ENCODE measurements around the gene EML1. TPM values are rescaled to one million over a fixed set of nuclear protein-coding genes. Genes with fewer than 3 reads are reported as not detected.

The EML1 gene
- total and polyA plus RNA-seq, 3 experiments from 2014 or later = 1.3 to 1.7 TPM; not detected in 1

- Histone ChIP-seq H3K27me3 (ENCODE audit: insufficient read depth, low read length, poor library complexity, severe bottlenecking) (no peaks in the 10 kb centered on the region), H3K4me1 (ENCODE audit: insufficient read depth, low read length) (no peaks in the 10 kb centered on the region), H3K36me3 (ENCODE audit: insufficient read depth, low read length) (no peaks in the 10 kb centered on the region), H3K27ac (ENCODE audit: low read depth, low read length) (no peak overlapping the region), H3K9me3 (ENCODE audit: low read length) (no peaks in the 10 kb centered on the region), H3K4me3 (ENCODE audit: low read length) (no peak overlapping the region)
- Mint-ChIP-seq H3K27me3 (peaks cover 23 to 39% of the 10 kb centered on the region in 2 donors), H3K4me3 (no peak overlapping the region), H3K4me1 (no peaks in the 10 kb centered on the region), H3K9me3 (peaks cover 1 to 9% (median 6%) of the 10 kb centered on the region in 5 donors), H3K36me3 (peaks cover 0 to 4% (median 0%) of the 10 kb centered on the region in 3 donors), H3K27ac (no peak overlapping the region)
- CTCF ChIA-PET = no interaction called here
- no peak for DNase-seq
- POLR2A ChIA-PET = no interaction called here
Measured at GRCh38 chr14:99852578-99852977, 59.4 kb downstream of the EML1 start.

- ChIA-PET CTCF (no interaction called here), POLR2A (no interaction called here)
- no peak for DNase-seq
- no peaks in the 10 kb centered on the region for H3K27me3 ChIP-seq (ENCODE audit: insufficient read depth, low read length, poor library complexity, severe bottlenecking)
- peak overlapping the region in 1 of 7 donors; percentile 27 for H3K4me3 Mint-ChIP-seq
- peaks cover 0 to 4% (median 0%) of the 10 kb centered on the region in 3 donors for H3K36me3 Mint-ChIP-seq
- H3K4me1 Mint-ChIP-seq = no peaks in the 10 kb centered on the region
- H3K27ac ChIP-seq (ENCODE audit: low read depth, low read length) = no peak overlapping the region
- H3K4me1 ChIP-seq (ENCODE audit: insufficient read depth, low read length) = no peaks in the 10 kb centered on the region
- H3K9me3 Mint-ChIP-seq = peaks cover 0 to 4% (median 0%) of the 10 kb centered on the region in 5 donors
- H3K9me3 ChIP-seq (ENCODE audit: low read length) = no peaks in the 10 kb centered on the region
- H3K27me3 Mint-ChIP-seq = peaks cover 20 to 42% of the 10 kb centered on the region in 2 donors
- H3K36me3 ChIP-seq (ENCODE audit: insufficient read depth, low read length) = no peaks in the 10 kb centered on the region
- H3K4me3 ChIP-seq (ENCODE audit: low read length) = no peak overlapping the region
- H3K27ac Mint-ChIP-seq = no peak overlapping the region
Measured at GRCh38 chr14:99853206-99853605, 60.0 kb downstream of the EML1 start.

GRCh38 chr14:99854831-99855230 lies 61.6 kb downstream of the EML1 start:
- Mint-ChIP-seq H3K9me3 (no peaks in the 10 kb centered on the region), H3K36me3 (no peaks in the 10 kb centered on the region), H3K4me3 (no peak overlapping the region), H3K27me3 (peaks cover 17 to 37% of the 10 kb centered on the region in 2 donors), H3K4me1 (no peaks in the 10 kb centered on the region), H3K27ac (no peak overlapping the region)
- DNase-seq = no peak
- Histone ChIP-seq H3K27me3 (ENCODE audit: insufficient read depth, low read length, poor library complexity, severe bottlenecking) (no peaks in the 10 kb centered on the region), H3K4me1 (ENCODE audit: insufficient read depth, low read length) (no peaks in the 10 kb centered on the region), H3K36me3 (ENCODE audit: insufficient read depth, low read length) (no peaks in the 10 kb centered on the region), H3K27ac (ENCODE audit: low read depth, low read length) (no peak overlapping the region), H3K9me3 (ENCODE audit: low read length) (no peaks in the 10 kb centered on the region), H3K4me3 (ENCODE audit: low read length) (no peak overlapping the region)
- CTCF ChIA-PET = no interaction called here
- POLR2A ChIA-PET = no interaction called here

GRCh38 chr14:99855271-99855670 lies 62.1 kb downstream of the EML1 start:
- no peaks in the 10 kb centered on the region for H3K36me3 Mint-ChIP-seq
- H3K4me3 Mint-ChIP-seq = no peak overlapping the region
- no peak for DNase-seq
- ChIA-PET POLR2A (no interaction called here), CTCF (no interaction called here)
- H3K27ac ChIP-seq (ENCODE audit: low read depth, low read length) = no peak overlapping the region
- no peaks in the 10 kb centered on the region for H3K4me1 Mint-ChIP-seq
- H3K4me3 ChIP-seq (ENCODE audit: low read length) = no peak overlapping the region
- H3K4me1 ChIP-seq (ENCODE audit: insufficient read depth, low read length) = no peaks in the 10 kb centered on the region
- no peaks in the 10 kb centered on the region for H3K9me3 Mint-ChIP-seq
- no peaks in the 10 kb centered on the region for H3K27me3 ChIP-seq (ENCODE audit: insufficient read depth, low read length, poor library complexity, severe bottlenecking)
- no peaks in the 10 kb centered on the region for H3K9me3 ChIP-seq (ENCODE audit: low read length)
- no peak overlapping the region for H3K27ac Mint-ChIP-seq
- peaks cover 16 to 33% of the 10 kb centered on the region in 2 donors for H3K27me3 Mint-ChIP-seq
- H3K36me3 ChIP-seq (ENCODE audit: insufficient read depth, low read length) = no peaks in the 10 kb centered on the region

GRCh38 chr14:99857551-99857950 lies 64.3 kb downstream of the EML1 start:
- Histone ChIP-seq H3K4me1 (ENCODE audit: insufficient read depth, low read length) (no peaks in the 10 kb centered on the region), H3K27ac (ENCODE audit: low read depth, low read length) (no peak overlapping the region), H3K27me3 (ENCODE audit: insufficient read depth, low read length, poor library complexity, severe bottlenecking) (no peaks in the 10 kb centered on the region), H3K9me3 (ENCODE audit: low read length) (no peaks in the 10 kb centered on the region), H3K36me3 (ENCODE audit: insufficient read depth, low read length) (no peaks in the 10 kb centered on the region), H3K4me3 (ENCODE audit: low read length) (no peak overlapping the region)
- H3K4me1 Mint-ChIP-seq = no peaks in the 10 kb centered on the region
- ChIA-PET CTCF (no interaction called here), POLR2A (no interaction called here)
- H3K4me3 Mint-ChIP-seq = no peak overlapping the region
- H3K27ac Mint-ChIP-seq = no peak overlapping the region
- no peaks in the 10 kb centered on the region for H3K36me3 Mint-ChIP-seq
- H3K9me3 Mint-ChIP-seq = no peaks in the 10 kb centered on the region
- DNase-seq = no peak
- H3K27me3 Mint-ChIP-seq = peaks cover 19 to 21% of the 10 kb centered on the region in 2 donors

- ChIA-PET POLR2A (no interaction called here), CTCF (no interaction called here)
- Histone ChIP-seq H3K27ac (ENCODE audit: low read depth, low read length) (no peak overlapping the region), H3K4me3 (ENCODE audit: low read length) (no peak overlapping the region), H3K36me3 (ENCODE audit: insufficient read depth, low read length) (no peaks in the 10 kb centered on the region), H3K9me3 (ENCODE audit: low read length) (no peaks in the 10 kb centered on the region), H3K27me3 (ENCODE audit: insufficient read depth, low read length, poor library complexity, severe bottlenecking) (no peaks in the 10 kb centered on the region), H3K4me1 (ENCODE audit: insufficient read depth, low read length) (no peaks in the 10 kb centered on the region)
- H3K9me3 Mint-ChIP-seq = no peaks in the 10 kb centered on the region
- no peaks in the 10 kb centered on the region for H3K4me1 Mint-ChIP-seq
- DNase-seq = no peak
- no peak overlapping the region for H3K27ac Mint-ChIP-seq
- no peaks in the 10 kb centered on the region for H3K36me3 Mint-ChIP-seq
- H3K27me3 Mint-ChIP-seq = peaks cover 13 to 26% of the 10 kb centered on the region in 2 donors
- no peak overlapping the region for H3K4me3 Mint-ChIP-seq
Measured at GRCh38 chr14:99860219-99860618, 67.0 kb downstream of the EML1 start.

- Histone ChIP-seq H3K4me1 (ENCODE audit: insufficient read depth, low read length) (no peaks in the 10 kb centered on the region), H3K4me3 (ENCODE audit: low read length) (no peak overlapping the region), H3K27me3 (ENCODE audit: insufficient read depth, low read length, poor library complexity, severe bottlenecking) (no peaks in the 10 kb centered on the region), H3K9me3 (ENCODE audit: low read length) (no peaks in the 10 kb centered on the region), H3K36me3 (ENCODE audit: insufficient read depth, low read length) (no peaks in the 10 kb centered on the region), H3K27ac (ENCODE audit: low read depth, low read length) (no peak overlapping the region)
- Mint-ChIP-seq H3K27ac (no peak overlapping the region), H3K36me3 (no peaks in the 10 kb centered on the region), H3K4me3 (no peak overlapping the region), H3K27me3 (peaks cover 17 to 33% of the 10 kb centered on the region in 2 donors), H3K4me1 (no peaks in the 10 kb centered on the region), H3K9me3 (no peaks in the 10 kb centered on the region)
- CTCF ChIA-PET = no interaction called here
- DNase-seq = no peak
- POLR2A ChIA-PET = no interaction called here
Measured at GRCh38 chr14:99862136-99862535, 68.9 kb downstream of the EML1 start.

- Histone ChIP-seq H3K27me3 (ENCODE audit: insufficient read depth, low read length, poor library complexity, severe bottlenecking) (no peaks in the 10 kb centered on the region), H3K4me1 (ENCODE audit: insufficient read depth, low read length) (no peaks in the 10 kb centered on the region), H3K4me3 (ENCODE audit: low read length) (no peak overlapping the region), H3K36me3 (ENCODE audit: insufficient read depth, low read length) (no peaks in the 10 kb centered on the region), H3K27ac (ENCODE audit: low read depth, low read length) (no peak overlapping the region), H3K9me3 (ENCODE audit: low read length) (no peaks in the 10 kb centered on the region)
- peaks cover 19 to 26% of the 10 kb centered on the region in 2 donors for H3K27me3 Mint-ChIP-seq
- no peak overlapping the region for H3K27ac Mint-ChIP-seq
- CTCF ChIA-PET = no interaction called here
- H3K4me3 Mint-ChIP-seq = no peak overlapping the region
- H3K4me1 Mint-ChIP-seq = no peaks in the 10 kb centered on the region
- POLR2A ChIA-PET = no interaction called here
- H3K9me3 Mint-ChIP-seq = no peaks in the 10 kb centered on the region
- no peak for DNase-seq
- H3K36me3 Mint-ChIP-seq = no peaks in the 10 kb centered on the region
Measured at GRCh38 chr14:99863059-99863458, 69.8 kb downstream of the EML1 start.

- no peak for DNase-seq
- Mint-ChIP-seq H3K4me1 (no peaks in the 10 kb centered on the region), H3K36me3 (no peaks in the 10 kb centered on the region), H3K4me3 (no peak overlapping the region), H3K9me3 (no peaks in the 10 kb centered on the region), H3K27me3 (peaks cover 19 to 41% of the 10 kb centered on the region in 2 donors), H3K27ac (no peak overlapping the region)
- H3K4me1 ChIP-seq (ENCODE audit: insufficient read depth, low read length) = no peaks in the 10 kb centered on the region
- no peaks in the 10 kb centered on the region for H3K9me3 ChIP-seq (ENCODE audit: low read length)
- H3K36me3 ChIP-seq (ENCODE audit: insufficient read depth, low read length) = no peaks in the 10 kb centered on the region
- H3K4me3 ChIP-seq (ENCODE audit: low read length) = no peak overlapping the region
- H3K27me3 ChIP-seq (ENCODE audit: insufficient read depth, low read length, poor library complexity, severe bottlenecking) = peaks cover 4% of the 10 kb centered on the region
- no peak overlapping the region for H3K27ac ChIP-seq (ENCODE audit: low read depth, low read length)
- ChIA-PET POLR2A (no interaction called here), CTCF (interaction anchor here (1.1 kb wide), 1 partner anchor 8 kb away, joined by 3 read pairs; no protein-coding TSS in a partner anchor)
Measured at GRCh38 chr14:99865408-99865807, 72.2 kb downstream of the EML1 start.
